PC-3 (cell line): Measurements from ENCODE around the gene UPF3A.

Source experiments
- CTCF ChIP-seq: fragments of 300-600 bp; sonication (generic); conservative IDR thresholded peaks from 2 replicates; pipeline ENCODE4 v1.5.1; 2017; ENCODE audit warnings: antibody characterized with exemption, low read depth, mild to moderate bottlenecking, low read length
- EZH2 ChIP-seq: fragments of 300-600 bp; sonication (generic); IDR thresholded peaks from one replicate; pipeline ENCODE4 v1.6.1; 2017; ENCODE audit warnings: antibody characterized with exemption, mild to moderate bottlenecking, low read length; ENCODE audit not compliant: unreplicated experiment
- EZH2phosphoT487 ChIP-seq: fragments of 300-600 bp; sonication (generic); IDR thresholded peaks from 2 replicates; pipeline ENCODE4 v1.6.1; 2018; ENCODE audit warnings: mild to moderate bottlenecking, antibody characterized with exemption, low read length, borderline replicate concordance

GRCh38 chr13:114258589-114258988 is 22.8 kb upstream of the UPF3A start:
- TF ChIP-seq CTCF (no peak), EZH2 (no peak), EZH2phosphoT487 (no peak)
